Measurements from ENCODE around the gene GJA1. TPM values are rescaled to one million over a fixed set of nuclear protein-coding genes. Genes with fewer than 3 reads are reported as not detected.

The GJA1 gene
- polyA plus RNA-seq, 2 of the 4 experiments (the other 2 are of a cell fraction) = 87.4 to 170 TPM

- TF ChIP-seq EHF (CRISPR knock-in tag; IDR thresholded peaks at IDR 0.05) (no peak), HMGXB4 (CRISPR knock-in tag; IDR thresholded peaks at IDR 0.05; ENCODE audit: borderline replicate concordance) (no peak), JUN (IDR thresholded peaks at IDR 0.05) (no peak)
These were observed 27.1 kb upstream of the GJA1 start (continued) for GRCh38 chr6:121408321-121408720.

- POLR2A ChIA-PET = no interaction called here
- WGBS (ENCODE audit: missing lambda C conversion rate) = 64% methylated on average over 2 of the region's 2 CpGs
- TF ChIP-seq REST (IDR thresholded peaks at IDR 0.05) (no peak), EHMT2 (IDR thresholded peaks at IDR 0.05; ENCODE audit: low read depth) (no peak), EP300 (IDR thresholded peaks at IDR 0.05) (no peak)
These were observed 21.6 kb upstream of the GJA1 start for GRCh38 chr6:121413879-121414278.

GRCh38 chr6:121418346-121418745 lies 17.1 kb upstream of the GJA1 start:
- WGBS (ENCODE audit: missing lambda C conversion rate) = 87% methylated on average over 4 of the region's 4 CpGs
- FAIRE-seq = no peak
- ATAC-seq = no peak

More at GRCh38 chr6:121413879-121414278, 21.6 kb upstream of the GJA1 start:
- Histone ChIP-seq H3K4me1 (no peaks in the 10 kb centered on the region), H3K4me2 (no peak overlapping the region), H3K27ac (no peak overlapping the region), H3K4me3 (no peak overlapping the region), H3K9me3 (no peaks in the 10 kb centered on the region)
- CTCF ChIA-PET = interaction anchor here (0.7 kb wide), 1 partner anchor 434 kb away, joined by 4 read pairs; no protein-coding TSS in a partner anchor
- DNase-seq (ENCODE audit: low read depth in 1 of 2, low spot score in 1 of 2) = no peak
- no peak for ATAC-seq
- no peak for FAIRE-seq

More at GRCh38 chr6:121418346-121418745, 17.1 kb upstream of the GJA1 start:
- H3K27ac ChIP-seq = no peak overlapping the region
- H3K9me3 ChIP-seq = no peaks in the 10 kb centered on the region
- TF ChIP-seq REST (IDR thresholded peaks at IDR 0.05) (no peak), FOSL2 (IDR thresholded peaks at IDR 0.05) (no peak), FOSL2 (CRISPR knock-in tag; IDR thresholded peaks at IDR 0.05) (no peak), HMGXB4 (CRISPR knock-in tag; IDR thresholded peaks at IDR 0.05; ENCODE audit: borderline replicate concordance) (no peak), EP300 (IDR thresholded peaks at IDR 0.05) (no peak), BHLHE40 (IDR thresholded peaks at IDR 0.05; ENCODE audit: low read depth, low read length) (no peak)
- ChIA-PET POLR2A (no interaction called here), CTCF (interaction anchor here (0.7 kb wide), 1 partner anchor 1170 kb away, joined by 3 read pairs; no protein-coding TSS in a partner anchor)
- H3K4me2 ChIP-seq = no peak overlapping the region
- DNase-seq (ENCODE audit: low read depth in 1 of 2, low spot score in 1 of 2) = no peak
- no peaks in the 10 kb centered on the region for H3K4me1 ChIP-seq
- H3K4me3 ChIP-seq = no peak overlapping the region

Measured in A549 (cell line).